Thyroid gland (tissue), 4 donors: Measurements from ENCODE around the gene RMI2. TPM values are rescaled to one million over a fixed set of nuclear protein-coding genes. Genes with fewer than 3 reads are reported as not detected.

ENCODE experiments used
- DNase-seq, 2 donors: peaks; one replicate each; pipeline ENCODE4 v3.0.0-alpha.2; 2019
- H3K27ac ChIP-seq, 3 donors: fragments of 200-600 bp; sonication (generic); 1 replicate in 2 of 3; 2 replicates in 1 of 3; pipeline ENCODE4 v1.5.1; 2016 to 2019; ENCODE audit warnings: mild to moderate bottlenecking in 1 of 3, moderate library complexity in 1 of 3
- H3K27me3 ChIP-seq: fragments of 200-600 bp; sonication (generic); one replicate; pipeline ENCODE4 v1.5.1; 2019
- H3K36me3 ChIP-seq, 2 donors: fragments of 200-600 bp; sonication (generic); one replicate each; pipeline ENCODE4 v1.5.1; 2016 to 2019
- H3K4me1 ChIP-seq, 2 donors: fragments of 200-600 bp; sonication (generic); one replicate each; pipeline ENCODE4 v1.5.1; 2017 to 2019
- H3K4me3 ChIP-seq, 3 donors: fragments of 200-600 bp; sonication (generic); replicated peaks in 1 of 3; 1 replicate in 2 of 3; 2 replicates in 1 of 3; pipeline ENCODE4 v1.5.1; 2016; ENCODE audit warnings: mild to moderate bottlenecking in 1 of 3
- H3K9me3 ChIP-seq: fragments of 200-600 bp; sonication (generic); one replicate; pipeline ENCODE4 v1.5.1; 2017
- CTCF ChIP-seq, 6 experiments: fragments of 200-600 bp in 3 of 6; fragments of 450-650 bp in 3 of 6; sonication (generic) in 3 of 6; IDR thresholded peaks; one replicate each; pipeline ENCODE4 v1.5.1; 2016 to 2019; ENCODE audit warnings: antibody characterized with exemption in 6 of 6, mild to moderate bottlenecking in 2 of 6, inconsistent platforms in 1 of 6, moderate library complexity in 1 of 6
- POLR2A ChIP-seq, 2 donors: fragments of 450-650 bp; IDR thresholded peaks; one replicate each; pipeline ENCODE4 v1.6.1; 2017; ENCODE audit warnings: antibody characterized with exemption in 2 of 2, mild to moderate bottlenecking in 2 of 2, moderate library complexity in 1 of 2
- WGBS, 2 donors: methylation state at CpG; one replicate each; pipeline ENCODE4 v1.1.5; 2017; 5-methylcytosine and 5-hydroxymethylcytosine counted together
- intact Hi-C: fragments of 100-400 bp; cut with DNase I; formaldehyde crosslinking; loops from one replicate; pipeline ENCODE4 v1.15.1; 2023
- total RNA-seq, 4 donors: library from RNA; depleted of rRNA; stranded (reverse); fragments of >200 nt; gene quantifications; one replicate each; pipeline ENCODE4 v1.2.3, GENCODE V29; 2016

RMI2 gene
- 1 to 10 TPM in 3 of 4 donors, not detected in 1; 2.5 to 2.8 (median 2.6) TPM for total RNA-seq

GRCh38 chr16:11345040-11345862 is at the start of gene RMI2:
Gene RMI2 (plus strand): TSS chr16:11345459. CDS start chr16:11345472, 13 bp downstream.
- Histone ChIP-seq H3K9me3 (no peaks in the 10 kb centered on the region), H3K27me3 (no peaks in the 10 kb centered on the region), H3K4me3 (peak within 1 kb of the TSS in 2 of 3 donors; percentile 20 to 31), H3K4me1 (peaks cover 8 to 20% of the 10 kb centered on the region in 2 donors), H3K27ac (no peak within 1 kb of the TSS), H3K36me3 (no peaks in the 10 kb centered on the region)
- intact Hi-C loops, result loop anchor here (5.0 kb wide), 1 partner anchor 88 kb away; the partner anchor contains the start of gene SOCS1
- peak; percentile 96 to 97 for DNase-seq
- TF ChIP-seq POLR2A (IDR thresholded peaks at IDR 0.05) (peak in 1 of 2 donors; percentile 43), CTCF (IDR thresholded peaks at IDR 0.05) (peak in 1 of 6 experiments; percentile 24)
- 0 to 1% methylated on average over 19 to 42 of the region's 82 CpGs for WGBS, 2 donors

- peaks cover 3 to 25% of the 10 kb centered on the region in 2 donors for H3K4me1 ChIP-seq
- DNase-seq, result no peak
- TF ChIP-seq POLR2A (IDR thresholded peaks at IDR 0.05), result no peak
- H3K4me3 ChIP-seq, result no peak overlapping the region
- no peaks in the 10 kb centered on the region for H3K9me3 ChIP-seq
- H3K27ac ChIP-seq, result no peak overlapping the region
- intact Hi-C loops, result no loop called here
- H3K27me3 ChIP-seq, result no peaks in the 10 kb centered on the region
- H3K36me3 ChIP-seq, result no peaks in the 10 kb centered on the region
- 94 to 95% methylated on average over 4 of the region's 4 CpGs for WGBS, 2 donors
Observed at GRCh38 chr16:11295672-11296071, 49.6 kb upstream of the RMI2 start.

- Histone ChIP-seq H3K4me1 (peaks cover 3 to 18% of the 10 kb centered on the region in 2 donors), H3K4me3 (no peak overlapping the region), H3K27ac (no peak overlapping the region), H3K9me3 (no peaks in the 10 kb centered on the region), H3K27me3 (no peaks in the 10 kb centered on the region), H3K36me3 (no peaks in the 10 kb centered on the region)
- intact Hi-C loops, result no loop called here
- 72 to 94% methylated on average over 3 of the region's 3 CpGs for WGBS, 2 donors
- no peak for DNase-seq
- TF ChIP-seq POLR2A (IDR thresholded peaks at IDR 0.05) (no peak), CTCF (IDR thresholded peaks at IDR 0.05) (no peak)
Observed at GRCh38 chr16:11296351-11296705, 48.9 kb upstream of the RMI2 start.

GRCh38 chr16:11296706-11297491 is 48.4 kb upstream of the RMI2 start:
- WGBS, 2 donors, result 79 to 82% methylated on average over 9 of the region's 10 CpGs
- TF ChIP-seq POLR2A (IDR thresholded peaks at IDR 0.05), result no peak
- peak overlapping the region; percentile 9 to 64 (median 55) for H3K27ac ChIP-seq
- no peaks in the 10 kb centered on the region for H3K9me3 ChIP-seq
- no peak for DNase-seq
- no peaks in the 10 kb centered on the region for H3K36me3 ChIP-seq
- H3K4me3 ChIP-seq, result no peak overlapping the region
- intact Hi-C loops, result no loop called here
- H3K27me3 ChIP-seq, result no peaks in the 10 kb centered on the region
- peaks cover 3 to 14% of the 10 kb centered on the region in 2 donors for H3K4me1 ChIP-seq

GRCh38 chr16:11297492-11298142 is 47.6 kb upstream of the RMI2 start:
- Histone ChIP-seq H3K27me3 (no peaks in the 10 kb centered on the region), H3K4me3 (no peak overlapping the region), H3K36me3 (no peaks in the 10 kb centered on the region), H3K27ac (peak overlapping the region; percentile 9 to 64 (median 55)), H3K4me1 (peaks cover 7 to 20% of the 10 kb centered on the region in 2 donors), H3K9me3 (no peaks in the 10 kb centered on the region)
- TF ChIP-seq CTCF (IDR thresholded peaks at IDR 0.05), result peak in 3 of 6 experiments; percentile 28 to 34 (median 29)
- peak in 1 of 2 donors; percentile 22 for TF ChIP-seq POLR2A (IDR thresholded peaks at IDR 0.05)
- intact Hi-C loops, result no loop called here
- 13 to 19% methylated on average over 10 to 19 of the region's 19 CpGs for WGBS, 2 donors
- DNase-seq, result peak; percentile 92 to 95
